Activated CD8-positive, alpha-beta memory T cell treated with anti-CD3 and anti-CD28 coated beads, Interleukin-2, amount 10 ng/mL, durations not matched to agents 7 days and 5 days (primary cell): ENCODE data around the gene SPDYE2B. TPM values are rescaled to one million over a fixed set of nuclear protein-coding genes. Genes with fewer than 3 reads are reported as not detected.
"Not testable (repeated sequence)": the region's sequence is repeated elsewhere in the genome, so short reads cannot be mapped to it uniquely, and the experiment has no call there.

ENCODE experiments used
- ATAC-seq: fragments of 150-1000 bp; cut with Tn5 transposase; one replicate; pipeline ENCODE4 v1.10.0; 2021; ENCODE audit warnings: moderate library complexity
- CTCF ChIA-PET: fragments of 350-600 bp; sonication (Branson Sonifier 250); formaldehyde crosslinking; loops from one replicate; lab custom pipeline; 2021; ENCODE audit warnings: antibody characterized with exemption; lab: Charles Lee
- DNase-seq: peaks from one replicate; pipeline ENCODE4 v3.0.0-alpha.2; 2020
- H3K27ac Mint-ChIP-seq: one replicate; pipeline ENCODE4 v1.8.0; 2021; ENCODE audit warnings: mild to moderate bottlenecking, mixed read lengths
- H3K27me3 Mint-ChIP-seq: one replicate; pipeline ENCODE4 v1.8.0; 2021; ENCODE audit warnings: mixed read lengths
- H3K36me3 Mint-ChIP-seq: one replicate; pipeline ENCODE4 v1.8.0; 2021; ENCODE audit warnings: mild to moderate bottlenecking, mixed read lengths
- H3K4me1 Mint-ChIP-seq: one replicate; pipeline ENCODE4 v1.8.0; 2021; ENCODE audit warnings: mixed read lengths
- H3K4me3 Mint-ChIP-seq: one replicate; pipeline ENCODE4 v1.8.0; 2021; ENCODE audit warnings: mild to moderate bottlenecking, moderate library complexity, mixed read lengths
- H3K9me3 Mint-ChIP-seq: one replicate; pipeline ENCODE4 v1.8.0; 2022; ENCODE audit warnings: low read depth, mixed read lengths
- total RNA-seq, 2 experiments: library from RNA; stranded (reverse); gene quantifications; one replicate each; pipeline ENCODE4 v1.2.3, GENCODE V29; 2021

SPDYE2B gene
- total RNA-seq, 2 experiments from 2014 or later = not detected

- DNase-seq, ATAC-seq, H3K9me3 Mint-ChIP-seq, H3K4me3 Mint-ChIP-seq, H3K27ac Mint-ChIP-seq, H3K36me3 Mint-ChIP-seq, CTCF ChIA-PET, H3K4me1 Mint-ChIP-seq: not testable (repeated sequence)
- peaks cover 16% of the 10 kb centered on the region for H3K27me3 Mint-ChIP-seq
Observed at GRCh38 chr7:102698962-102699750, 49.0 kb downstream of the SPDYE2B start.

Other genes with a start within 250 kb of the SPDYE2B start
- 10 to 100 TPM; 58.1 to 73.7 TPM for gene ORAI2, start 216.7 kb upstream of the SPDYE2B start, total RNA-seq
- gene ALKBH4, start 185.5 kb upstream of the SPDYE2B start, total RNA-seq = 10 to 100 TPM; 11.2 to 14.6 TPM
- 10 to 100 TPM; 20.6 to 24.0 TPM for gene LRWD1, start 185.3 kb upstream of the SPDYE2B start, total RNA-seq
- 10 to 100 TPM; 52.9 to 56.7 TPM for gene POLR2J, start 171.4 kb upstream of the SPDYE2B start, total RNA-seq
- 10 to 100 TPM; 14.8 to 16.7 TPM for gene RASA4B, start 132.5 kb upstream of the SPDYE2B start, total RNA-seq
- 10 to 100 TPM; 11.0 to 11.6 TPM for gene UPK3BL2, start 106.6 kb upstream of the SPDYE2B start, total RNA-seq
- gene SPDYE2, start 99.1 kb upstream of the SPDYE2B start, total RNA-seq = under 1 TPM in 1 of 2 experiments, not detected in 1; 0.29 TPM
- gene POLR2J3, start 77.7 kb upstream of the SPDYE2B start, total RNA-seq = 10 to 100 TPM; 35.4 to 51.0 TPM
- gene RASA4, start 33.6 kb upstream of the SPDYE2B start, total RNA-seq = 10 to 100 TPM; 29.2 to 39.3 TPM
- 10 to 100 TPM; 20.8 to 30.7 TPM for gene UPK3BL1, start 7.5 kb upstream of the SPDYE2B start, total RNA-seq
- gene POLR2J2, start 21.3 kb downstream of the SPDYE2B start, total RNA-seq = 10 to 100 TPM; 15.4 to 15.7 TPM
- 10 to 100 TPM in 1 of 2 experiments, 1 to 10 TPM in 1; 9.8 to 10.8 TPM for gene FAM185A, start 98.7 kb downstream of the SPDYE2B start, total RNA-seq